ENCODE measurements around the gene NTRK3.
A peak's percentile ranks its signal among the peaks of the same experiment; 100 is the strongest.

DNA sequence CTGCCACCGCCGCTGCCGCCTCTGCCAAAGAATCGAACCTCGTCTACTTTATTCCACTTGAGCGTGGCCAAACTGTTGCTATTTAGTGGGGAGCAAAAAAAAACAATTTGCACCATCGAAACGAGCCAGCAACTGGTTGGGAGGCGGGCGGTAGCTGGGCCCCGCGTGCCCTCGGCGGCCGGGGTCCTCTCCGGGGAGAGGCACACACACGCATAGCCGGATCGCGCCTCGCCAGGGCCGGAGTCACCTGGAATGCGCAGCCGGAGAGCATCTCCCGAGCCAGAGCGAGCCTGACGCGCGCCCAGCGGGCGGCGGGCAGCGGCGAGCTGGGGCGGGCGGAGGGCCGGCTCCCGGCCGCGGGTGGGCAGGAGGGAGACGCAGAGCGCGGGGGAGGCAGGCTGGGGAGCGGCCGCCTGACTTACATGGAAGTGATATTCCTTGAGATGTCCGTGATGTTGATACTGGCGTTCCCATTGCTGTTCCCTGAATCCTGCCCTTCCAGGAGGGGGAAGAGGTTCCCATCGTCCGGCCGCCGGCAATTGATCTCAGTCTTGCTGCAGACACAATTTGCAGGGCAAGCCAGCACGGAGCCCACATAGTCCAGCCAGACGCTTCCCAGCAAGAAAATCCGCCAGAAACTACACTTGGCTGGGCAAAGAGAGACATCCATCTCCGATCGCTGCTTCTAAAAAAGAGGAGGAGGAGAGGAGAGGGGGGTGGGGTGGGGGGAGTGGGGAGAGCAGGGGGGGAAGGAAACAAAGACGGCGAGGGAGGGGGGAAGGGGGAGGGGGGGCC, 858 bp downstream of the NTRK3 start:
- TF ChIP-seq JUN (IDR thresholded peaks at IDR 0.05; ENCODE audit: borderline replicate concordance, insufficient read depth, insufficient read length, low read depth) (no peak), EZH2 (IDR thresholded peaks at IDR 0.05; ENCODE audit: borderline replicate concordance, low read depth, low read length, severe bottlenecking) (peak; percentile 87)
- TF ChIP-seq, protein P1, sequence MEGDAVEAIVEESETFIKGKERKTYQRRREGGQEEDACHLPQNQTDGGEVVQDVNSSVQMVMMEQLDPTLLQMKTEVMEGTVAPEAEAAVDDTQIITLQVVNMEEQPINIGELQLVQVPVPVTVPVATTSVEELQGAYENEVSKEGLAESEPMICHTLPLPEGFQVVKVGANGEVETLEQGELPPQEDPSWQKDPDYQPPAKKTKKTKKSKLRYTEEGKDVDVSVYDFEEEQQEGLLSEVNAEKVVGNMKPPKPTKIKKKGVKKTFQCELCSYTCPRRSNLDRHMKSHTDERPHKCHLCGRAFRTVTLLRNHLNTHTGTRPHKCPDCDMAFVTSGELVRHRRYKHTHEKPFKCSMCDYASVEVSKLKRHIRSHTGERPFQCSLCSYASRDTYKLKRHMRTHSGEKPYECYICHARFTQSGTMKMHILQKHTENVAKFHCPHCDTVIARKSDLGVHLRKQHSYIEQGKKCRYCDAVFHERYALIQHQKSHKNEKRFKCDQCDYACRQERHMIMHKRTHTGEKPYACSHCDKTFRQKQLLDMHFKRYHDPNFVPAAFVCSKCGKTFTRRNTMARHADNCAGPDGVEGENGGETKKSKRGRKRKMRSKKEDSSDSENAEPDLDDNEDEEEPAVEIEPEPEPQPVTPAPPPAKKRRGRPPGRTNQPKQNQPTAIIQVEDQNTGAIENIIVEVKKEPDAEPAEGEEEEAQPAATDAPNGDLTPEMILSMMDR (IDR thresholded peaks at IDR 0.05; ENCODE audit: extremely low read depth in 1 of 2, insufficient read depth in 1 of 2, low read depth in 1 of 2, low read length in 2 of 2) = no peak

All from endothelial cell of umbilical vein (primary cell).